ENCODE data around the gene PRRX1.

DNA sequence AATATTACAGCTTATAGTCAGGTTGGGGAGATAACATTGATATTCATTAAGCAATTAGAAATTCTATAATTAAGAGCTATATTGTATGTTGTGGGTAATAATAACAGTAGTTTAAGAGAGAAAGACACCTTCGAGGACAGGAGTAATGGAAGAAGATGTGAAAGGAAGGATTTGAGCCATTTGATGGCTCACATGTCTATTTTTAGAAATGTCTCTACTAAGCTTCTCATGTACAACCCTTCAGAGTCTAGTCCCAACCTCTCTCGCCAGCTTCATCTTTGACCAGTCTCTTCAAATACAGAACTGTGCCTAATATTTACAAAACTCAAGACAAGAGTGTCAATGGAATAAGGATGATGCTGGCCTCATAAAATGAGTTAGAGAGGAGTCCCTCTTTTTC, 95.1 kb downstream of the PRRX1 start:
- no peak for TF ChIP-seq BHLHE40 (IDR thresholded peaks at IDR 0.05; ENCODE audit: borderline replicate concordance)
- no peak for TF ChIP-seq L3MBTL2 (conservative IDR thresholded peaks at IDR 0.05)
- no peak for TF ChIP-seq HDGF (IDR thresholded peaks at IDR 0.05; ENCODE audit: borderline replicate concordance)
- TF ChIP-seq CTBP1 (IDR thresholded peaks at IDR 0.05; ENCODE audit: borderline replicate concordance): no peak
- TF ChIP-seq NFRKB (IDR thresholded peaks at IDR 0.05): no peak
- no peak for TF ChIP-seq SUZ12 (IDR thresholded peaks at IDR 0.05)
- no peak for TF ChIP-seq LEF1 (IDR thresholded peaks at IDR 0.05; ENCODE audit: borderline replicate concordance)
- TF ChIP-seq, protein P1, sequence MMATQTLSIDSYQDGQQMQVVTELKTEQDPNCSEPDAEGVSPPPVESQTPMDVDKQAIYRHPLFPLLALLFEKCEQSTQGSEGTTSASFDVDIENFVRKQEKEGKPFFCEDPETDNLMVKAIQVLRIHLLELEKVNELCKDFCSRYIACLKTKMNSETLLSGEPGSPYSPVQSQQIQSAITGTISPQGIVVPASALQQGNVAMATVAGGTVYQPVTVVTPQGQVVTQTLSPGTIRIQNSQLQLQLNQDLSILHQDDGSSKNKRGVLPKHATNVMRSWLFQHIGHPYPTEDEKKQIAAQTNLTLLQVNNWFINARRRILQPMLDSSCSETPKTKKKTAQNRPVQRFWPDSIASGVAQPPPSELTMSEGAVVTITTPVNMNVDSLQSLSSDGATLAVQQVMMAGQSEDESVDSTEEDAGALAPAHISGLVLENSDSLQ (IDR thresholded peaks at IDR 0.05): no peak
- TF ChIP-seq SP1 (IDR thresholded peaks at IDR 0.05): no peak
- TF ChIP-seq ZNF384 (IDR thresholded peaks at IDR 0.05): no peak
- TF ChIP-seq FOXA1 (IDR thresholded peaks at IDR 0.05): no peak
- TF ChIP-seq ARNT (IDR thresholded peaks at IDR 0.05): no peak
- no peak for TF ChIP-seq TARDBP (IDR thresholded peaks at IDR 0.05)
- TF ChIP-seq FOXM1 (IDR thresholded peaks at IDR 0.05; ENCODE audit: borderline replicate concordance): no peak

All from HEK293T (cell line).